Measurements from ENCODE around the gene KLHDC4. TPM values are rescaled to one million over a fixed set of nuclear protein-coding genes. Genes with fewer than 3 reads are reported as not detected.

KLHDC4 gene
- total RNA-seq, 1 experiment from 2014 or later, result 26.4 TPM

- DNase-seq (ENCODE audit: low read depth, low spot score), result no peak
- in situ Hi-C loops (cut with HindIII; ENCODE audit: low pct_unique_long_range_greater_than_20kb, low sequenced_read_pairs), result no loop called here
Measured at GRCh38 chr16:87709677-87710076, 56.1 kb downstream of the KLHDC4 start.

- DNase-seq (ENCODE audit: low read depth, low spot score), result no peak
- in situ Hi-C loops (cut with HindIII; ENCODE audit: low pct_unique_long_range_greater_than_20kb, low sequenced_read_pairs), result no loop called here
Measured at GRCh38 chr16:87708881-87709638, 56.7 kb downstream of the KLHDC4 start.

GRCh38 chr16:87707714-87708580 lies 57.8 kb downstream of the KLHDC4 start:
- DNase-seq (ENCODE audit: low read depth, low spot score), result no peak
- in situ Hi-C loops (cut with HindIII; ENCODE audit: low pct_unique_long_range_greater_than_20kb, low sequenced_read_pairs), result no loop called here

- no peak for DNase-seq (ENCODE audit: low read depth, low spot score)
- in situ Hi-C loops (cut with HindIII; ENCODE audit: low pct_unique_long_range_greater_than_20kb, low sequenced_read_pairs), result no loop called here
Measured at GRCh38 chr16:87707097-87707496, 58.7 kb downstream of the KLHDC4 start.

- no peak for DNase-seq (ENCODE audit: low read depth, low spot score)
Measured at GRCh38 chr16:87706278-87707000, 59.3 kb downstream of the KLHDC4 start.

GRCh38 chr16:87705771-87706277 lies 60.0 kb downstream of the KLHDC4 start:
- no peak for DNase-seq (ENCODE audit: low read depth, low spot score)
- in situ Hi-C loops (cut with HindIII; ENCODE audit: low pct_unique_long_range_greater_than_20kb, low sequenced_read_pairs), result no loop called here

More at GRCh38 chr16:87706278-87707000, 59.3 kb downstream of the KLHDC4 start:
- in situ Hi-C loops (cut with HindIII; ENCODE audit: low pct_unique_long_range_greater_than_20kb, low sequenced_read_pairs), result no loop called here

- in situ Hi-C loops (cut with HindIII; ENCODE audit: low pct_unique_long_range_greater_than_20kb, low sequenced_read_pairs), result no loop called here
- no peak for DNase-seq (ENCODE audit: low read depth, low spot score)
Measured at GRCh38 chr16:87704754-87705353, 60.9 kb downstream of the KLHDC4 start.

- in situ Hi-C loops (cut with HindIII; ENCODE audit: low pct_unique_long_range_greater_than_20kb, low sequenced_read_pairs), result no loop called here
- DNase-seq (ENCODE audit: low read depth, low spot score), result no peak
Measured at GRCh38 chr16:87703835-87704375, 61.9 kb downstream of the KLHDC4 start.

GRCh38 chr16:87703071-87703470 lies 62.7 kb downstream of the KLHDC4 start:
- in situ Hi-C loops (cut with HindIII; ENCODE audit: low pct_unique_long_range_greater_than_20kb, low sequenced_read_pairs), result no loop called here
- no peak for DNase-seq (ENCODE audit: low read depth, low spot score)

- DNase-seq (ENCODE audit: low read depth, low spot score), result peak; percentile 39
- in situ Hi-C loops (cut with HindIII; ENCODE audit: low pct_unique_long_range_greater_than_20kb, low sequenced_read_pairs), result no loop called here
Measured at GRCh38 chr16:87702325-87702811, 63.4 kb downstream of the KLHDC4 start.

GRCh38 chr16:87701505-87701921 lies 64.3 kb downstream of the KLHDC4 start:
- in situ Hi-C loops (cut with HindIII; ENCODE audit: low pct_unique_long_range_greater_than_20kb, low sequenced_read_pairs), result no loop called here
- no peak for DNase-seq (ENCODE audit: low read depth, low spot score)

- in situ Hi-C loops (cut with HindIII; ENCODE audit: low pct_unique_long_range_greater_than_20kb, low sequenced_read_pairs), result no loop called here
- DNase-seq (ENCODE audit: low read depth, low spot score), result no peak
Measured at GRCh38 chr16:87701078-87701460, 64.7 kb downstream of the KLHDC4 start.

GRCh38 chr16:87700406-87701077 lies 65.2 kb downstream of the KLHDC4 start:
- in situ Hi-C loops (cut with HindIII; ENCODE audit: low pct_unique_long_range_greater_than_20kb, low sequenced_read_pairs), result no loop called here

GRCh38 chr16:87698676-87699199 lies 67.0 kb downstream of the KLHDC4 start:
- no peak for DNase-seq (ENCODE audit: low read depth, low spot score)
- in situ Hi-C loops (cut with HindIII; ENCODE audit: low pct_unique_long_range_greater_than_20kb, low sequenced_read_pairs), result no loop called here

More at GRCh38 chr16:87700406-87701077, 65.2 kb downstream of the KLHDC4 start:
- DNase-seq (ENCODE audit: low read depth, low spot score), result no peak

GRCh38 chr16:87698241-87698640 lies 67.5 kb downstream of the KLHDC4 start:
- in situ Hi-C loops (cut with HindIII; ENCODE audit: low pct_unique_long_range_greater_than_20kb, low sequenced_read_pairs), result no loop called here
- DNase-seq (ENCODE audit: low read depth, low spot score), result no peak

GRCh38 chr16:87697792-87698191 lies 68.0 kb downstream of the KLHDC4 start:
- DNase-seq (ENCODE audit: low read depth, low spot score), result no peak
- in situ Hi-C loops (cut with HindIII; ENCODE audit: low pct_unique_long_range_greater_than_20kb, low sequenced_read_pairs), result no loop called here

Measured in SK-MEL-5 (cell line).